ENCODE measurements around the gene ADIPOR2.

The ADIPOR2 gene

DNA sequence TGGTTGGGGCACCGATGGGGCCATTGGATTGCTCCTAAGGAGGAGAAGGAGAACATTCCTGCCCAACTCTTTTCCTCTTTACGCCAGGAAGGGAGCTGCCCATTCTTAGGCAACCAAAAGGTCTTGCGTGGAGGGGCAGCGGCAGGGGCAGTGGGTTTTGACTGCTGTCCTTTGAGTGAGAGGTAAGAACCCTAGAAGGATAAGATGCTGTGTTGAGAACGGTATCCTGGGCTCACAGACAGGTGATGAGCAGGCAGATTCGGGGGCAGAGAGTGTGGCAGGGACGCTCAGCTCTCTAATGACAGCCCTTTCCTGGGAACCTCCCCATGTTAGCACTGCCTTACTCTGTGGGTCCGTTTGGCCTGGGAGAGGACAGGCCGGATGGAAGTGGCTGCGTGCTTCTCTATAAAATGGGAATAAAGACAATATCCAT, 142.7 kb downstream of the ADIPOR2 start:
- Histone ChIP-seq H3K4me1 (ENCODE audit: control insufficient read depth, insufficient read depth, low read length) (no peaks in the 10 kb centered on the region), H3K4me3 (ENCODE audit: low read length) (no peak overlapping the region), H3K9ac (ENCODE audit: low read length) (no peak overlapping the region), H3K27me3 (ENCODE audit: control insufficient read depth, insufficient read depth, low read length) (peaks cover 2% of the 10 kb centered on the region), H3K36me3 (ENCODE audit: control insufficient read depth, insufficient read depth, low read length) (no peaks in the 10 kb centered on the region), H3K27ac (ENCODE audit: low read depth, low read length) (no peak overlapping the region)

DNA sequence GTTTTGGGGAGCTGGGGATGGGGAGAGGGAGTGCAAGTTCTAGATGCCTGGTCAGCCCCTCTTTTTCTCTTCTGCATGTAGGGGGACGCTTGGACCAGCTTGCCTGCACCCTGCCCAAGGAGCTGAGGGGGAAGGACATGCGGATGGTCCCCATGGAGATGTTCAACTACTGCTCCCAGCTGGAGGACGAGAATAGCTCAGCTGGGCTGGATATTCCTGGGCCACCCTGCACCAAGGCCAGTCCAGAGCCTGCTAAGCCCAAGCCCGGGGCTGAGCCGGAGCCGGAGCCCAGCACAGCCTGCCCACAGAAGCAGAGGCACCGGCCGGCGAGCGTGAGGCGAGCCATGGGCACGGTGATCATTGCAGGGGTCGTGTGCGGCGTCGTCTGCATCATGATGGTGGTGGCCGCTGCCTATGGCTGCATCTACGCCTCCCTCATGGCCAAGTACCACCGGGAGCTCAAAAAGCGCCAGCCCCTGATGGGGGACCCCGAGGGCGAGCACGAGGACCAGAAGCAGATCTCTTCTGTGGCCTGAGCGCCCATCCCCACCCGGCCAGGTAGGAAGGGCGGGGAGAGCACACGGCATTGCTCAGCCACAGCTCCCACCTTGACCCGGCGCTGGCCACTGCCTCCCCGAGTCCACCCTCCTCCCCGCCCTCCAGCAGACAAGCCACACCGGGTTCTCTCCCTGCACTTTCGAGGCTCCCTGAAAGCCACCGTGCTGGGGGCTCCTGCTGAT, 143.5 kb downstream of the ADIPOR2 start:
- no peak overlapping the region for H3K27ac ChIP-seq (ENCODE audit: low read depth, low read length)
- H3K27me3 ChIP-seq (ENCODE audit: control insufficient read depth, insufficient read depth, low read length) = peaks cover 2% of the 10 kb centered on the region
- no peak overlapping the region for H3K4me3 ChIP-seq (ENCODE audit: low read length)
- no peaks in the 10 kb centered on the region for H3K36me3 ChIP-seq (ENCODE audit: control insufficient read depth, insufficient read depth, low read length)
- no peaks in the 10 kb centered on the region for H3K4me1 ChIP-seq (ENCODE audit: control insufficient read depth, insufficient read depth, low read length)
- H3K9ac ChIP-seq (ENCODE audit: low read length) = no peak overlapping the region

DNA sequence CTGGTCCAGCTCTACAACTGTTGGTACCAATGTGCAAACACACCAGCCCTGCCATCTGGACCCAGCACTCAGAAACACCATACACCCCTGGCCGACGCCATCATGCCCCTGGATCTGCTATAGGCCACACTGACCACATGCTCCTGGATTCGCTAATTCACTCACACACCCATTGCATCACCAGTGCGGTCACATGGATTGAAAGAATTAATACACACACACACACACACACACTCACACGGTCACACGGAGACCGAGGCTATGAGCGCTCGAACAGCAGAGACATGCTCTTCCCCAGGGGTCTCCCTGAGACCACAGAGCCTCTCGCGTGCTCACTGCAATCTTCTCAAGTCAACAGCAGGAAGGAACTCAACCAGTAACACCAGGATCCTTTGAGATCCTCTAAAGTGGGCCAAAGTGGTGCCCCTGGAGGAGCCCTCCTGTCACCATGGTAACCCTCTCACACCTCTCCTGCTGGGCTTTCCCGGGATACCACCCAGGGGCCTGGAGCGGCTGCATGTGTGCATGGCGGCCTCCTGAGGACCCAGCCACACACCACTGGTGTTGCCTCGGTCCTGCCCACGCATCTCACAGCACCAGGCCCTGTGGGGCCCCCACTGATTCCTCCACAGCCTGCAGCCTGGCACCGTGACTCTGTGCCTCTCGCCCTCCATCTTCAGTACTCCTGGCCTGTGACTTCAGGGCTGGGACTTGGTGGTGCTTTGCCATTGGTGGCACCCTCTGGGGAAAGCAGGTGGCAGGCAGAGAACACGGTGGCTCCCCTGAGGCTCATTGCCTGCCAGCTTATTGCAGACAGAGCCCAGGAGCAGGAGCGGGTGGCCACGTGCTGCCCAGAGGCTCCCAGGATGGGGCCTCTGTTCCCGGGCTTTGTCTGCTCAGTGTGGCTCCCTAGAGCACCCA, 144.6 kb downstream of the ADIPOR2 start:
- Histone ChIP-seq H3K9ac (ENCODE audit: low read length) (no peak overlapping the region), H3K27ac (ENCODE audit: low read depth, low read length) (no peak overlapping the region), H3K4me3 (ENCODE audit: low read length) (no peak overlapping the region), H3K4me1 (ENCODE audit: control insufficient read depth, insufficient read depth, low read length) (no peaks in the 10 kb centered on the region), H3K27me3 (ENCODE audit: control insufficient read depth, insufficient read depth, low read length) (peaks cover 2% of the 10 kb centered on the region), H3K36me3 (ENCODE audit: control insufficient read depth, insufficient read depth, low read length) (no peaks in the 10 kb centered on the region)

DNA sequence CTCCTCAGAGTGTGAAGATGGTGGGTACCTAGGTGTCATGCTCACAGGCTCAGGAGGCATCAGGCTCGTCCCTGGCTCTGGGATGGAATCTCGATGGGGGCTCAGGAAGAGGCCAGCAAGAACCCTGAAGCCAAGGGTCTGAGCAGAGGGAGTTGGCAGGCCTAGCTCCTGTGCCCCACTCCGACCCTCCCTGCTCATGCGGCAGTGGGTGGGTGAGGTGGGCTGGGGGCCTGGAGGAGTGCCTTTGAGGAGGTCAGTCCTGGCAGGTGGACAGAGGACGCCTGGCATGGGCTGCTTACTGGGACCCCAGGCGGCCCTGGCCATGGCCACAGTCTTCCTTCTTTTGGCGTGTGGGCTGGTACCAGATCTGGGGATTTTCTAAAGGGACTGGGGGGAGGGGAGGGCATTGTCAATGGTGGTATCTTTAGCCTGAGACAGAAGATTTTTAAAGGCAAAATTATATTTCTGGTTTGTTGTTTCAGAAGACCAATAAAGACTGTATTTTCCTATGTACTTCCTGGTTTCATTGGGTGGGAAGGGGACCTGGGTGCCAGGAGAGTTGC, 145.5 kb downstream of the ADIPOR2 start:
- no peaks in the 10 kb centered on the region for H3K36me3 ChIP-seq (ENCODE audit: control insufficient read depth, insufficient read depth, low read length)
- H3K4me1 ChIP-seq (ENCODE audit: control insufficient read depth, insufficient read depth, low read length) = no peaks in the 10 kb centered on the region
- no peak overlapping the region for H3K4me3 ChIP-seq (ENCODE audit: low read length)
- peaks cover 2% of the 10 kb centered on the region for H3K27me3 ChIP-seq (ENCODE audit: control insufficient read depth, insufficient read depth, low read length)
- no peak overlapping the region for H3K9ac ChIP-seq (ENCODE audit: low read length)
- H3K27ac ChIP-seq (ENCODE audit: low read depth, low read length) = no peak overlapping the region

DNA sequence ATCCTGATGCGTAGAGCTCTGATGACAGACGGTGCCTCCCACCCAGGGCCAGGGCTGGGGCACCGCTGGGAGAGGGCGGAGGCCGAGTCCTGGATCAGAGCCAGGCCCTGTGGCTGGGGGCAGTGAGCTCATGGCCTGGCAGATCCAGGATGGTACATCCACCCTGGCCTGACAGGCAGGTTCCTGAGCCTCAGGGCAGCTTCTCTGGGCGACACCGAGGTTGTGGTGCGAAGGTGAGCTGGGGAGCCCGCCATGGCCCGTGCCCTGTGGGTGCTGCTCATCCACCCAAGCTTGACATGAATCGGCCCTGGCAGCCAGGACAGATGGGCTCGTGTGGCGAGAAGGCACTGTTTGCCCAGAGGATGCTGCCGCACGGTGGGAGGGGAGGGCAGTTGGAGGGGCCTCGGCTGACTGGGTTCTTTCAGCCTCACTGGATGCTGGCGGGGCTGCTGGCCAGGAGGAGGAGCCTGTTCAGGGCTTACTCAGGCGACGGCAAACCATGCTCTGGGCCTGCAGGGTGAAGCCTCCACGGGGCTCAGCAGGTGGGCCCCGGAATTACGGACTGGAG, 146.1 kb downstream of the ADIPOR2 start:
- H3K4me3 ChIP-seq (ENCODE audit: low read length) = no peak overlapping the region
- H3K27me3 ChIP-seq (ENCODE audit: control insufficient read depth, insufficient read depth, low read length) = peaks cover 2% of the 10 kb centered on the region
- no peaks in the 10 kb centered on the region for H3K4me1 ChIP-seq (ENCODE audit: control insufficient read depth, insufficient read depth, low read length)
- H3K36me3 ChIP-seq (ENCODE audit: control insufficient read depth, insufficient read depth, low read length) = no peaks in the 10 kb centered on the region
- no peak overlapping the region for H3K9ac ChIP-seq (ENCODE audit: low read length)
- no peak overlapping the region for H3K27ac ChIP-seq (ENCODE audit: low read depth, low read length)

DNA sequence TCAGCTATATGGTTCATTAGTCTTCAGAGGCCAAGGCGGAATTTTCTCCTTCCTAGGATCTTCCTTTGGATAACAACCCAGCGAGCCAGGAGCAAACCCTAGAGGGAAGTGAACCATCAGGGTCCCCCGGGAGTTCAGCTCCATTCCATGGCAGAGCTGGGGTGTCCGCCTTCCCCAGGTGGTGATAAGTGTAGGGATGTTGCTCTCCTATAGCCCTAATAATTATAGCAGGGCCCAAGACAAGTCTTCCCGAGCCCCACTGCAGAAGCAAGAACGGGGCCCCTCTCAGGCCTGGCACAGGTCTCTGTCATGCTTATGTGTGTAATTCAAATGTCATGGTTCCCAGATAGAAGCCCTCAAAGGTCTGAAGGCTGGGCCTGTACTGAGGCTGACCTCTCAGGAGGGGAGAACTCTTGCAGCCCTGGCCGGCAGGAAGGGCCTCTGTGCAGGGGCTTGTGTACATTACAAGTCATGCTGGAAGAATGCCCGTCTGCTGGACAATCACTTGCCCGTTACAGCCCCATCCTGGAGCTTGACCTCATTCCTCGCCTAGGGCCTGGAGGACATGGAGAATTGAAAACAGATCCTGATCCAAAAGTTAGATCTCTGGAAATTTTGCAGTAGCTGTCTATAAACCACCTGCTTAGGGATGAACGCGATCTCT, 146.8 kb downstream of the ADIPOR2 start:
- Histone ChIP-seq H3K9ac (ENCODE audit: low read length) (no peak overlapping the region), H3K27me3 (ENCODE audit: control insufficient read depth, insufficient read depth, low read length) (peaks cover 2% of the 10 kb centered on the region), H3K4me3 (ENCODE audit: low read length) (no peak overlapping the region), H3K4me1 (ENCODE audit: control insufficient read depth, insufficient read depth, low read length) (no peaks in the 10 kb centered on the region), H3K36me3 (ENCODE audit: control insufficient read depth, insufficient read depth, low read length) (no peaks in the 10 kb centered on the region), H3K27ac (ENCODE audit: low read depth, low read length) (no peak overlapping the region)
